H1 (cell line): ENCODE results near the gene ETF1. TPM values are rescaled to one million over a fixed set of nuclear protein-coding genes. Genes with fewer than 3 reads are reported as not detected.

Source experiments
- SAP30 ChIP-seq: fragments of 300-600 bp; sonication (generic); IDR thresholded peaks from 2 replicates; pipeline ENCODE4 v1.7.1; 2012; ENCODE audit warnings: low read length, moderate library complexity, mild to moderate bottlenecking, inconsistent platforms; ENCODE audit not compliant: insufficient read depth, insufficient replicate concordance
- SIN3A ChIP-seq, 2 experiments: IDR thresholded peaks in 1 of 2; conservative IDR thresholded peaks in 1 of 2; 2 replicates each; pipeline ENCODE4 v1.6.1; 2011 to 2012; ENCODE audit warnings: low read length in 2 of 2, improper control_type of control experiment in 1 of 2, low read depth in 1 of 2, mild to moderate bottlenecking in 1 of 2
- SRF ChIP-seq: IDR thresholded peaks from 2 replicates; pipeline ENCODE4 v1.6.1; 2011; ENCODE audit warnings: mild to moderate bottlenecking, low read depth, low read length, moderate library complexity
- TBP ChIP-seq: IDR thresholded peaks from 2 replicates; pipeline ENCODE4 v1.6.1; 2011; ENCODE audit warnings: low read depth, low read length, improper control_type of control experiment
- polyA plus RNA-seq, 7 experiments: library from polyadenylated mRNA; depleted of rRNA in 3 of 7; stranded (reverse) in 5 of 7; unstranded in 2 of 7; fragments of >200 nt in 5 of 7; fragments of 200-250 nt in 2 of 7; gene quantifications; 1 replicate in 5 of 7; 2 replicates in 1 of 7; 4 replicates in 1 of 7; pipeline versions ENCODE4 v1.2.1 to v1.2.3, GENCODE V29; 2011 to 2013; ENCODE audit warnings: missing spikeins in 2 of 7, mixed read lengths in 2 of 7
- total RNA-seq: library from RNA; stranded (reverse); fragmentation: NEBNext Ultra II Directional; extraction: Animal tissue kit (Norgen Biotek cat#: 25700); gene quantifications from 2 replicates; pipeline ENCODE4 v1.2.1, GENCODE V29; 2021
- TF ChIP-seq, protein P1 (sequence below): fragments of 300-600 bp; sonication (generic); IDR thresholded peaks from 2 replicates; pipeline ENCODE4 v1.7.1; 2012; ENCODE audit warnings: low read length, moderate library complexity, mild to moderate bottlenecking, inconsistent platforms; ENCODE audit not compliant: insufficient replicate concordance
- TF ChIP-seq, protein P2 (sequence below): IDR thresholded peaks from 2 replicates; pipeline ENCODE4 v1.6.1; 2012; ENCODE audit warnings: inconsistent platforms
- TF ChIP-seq, protein P3 (sequence below): IDR thresholded peaks from 2 replicates; pipeline ENCODE4 v1.6.1; 2012; ENCODE audit warnings: low read length, inconsistent platforms

Gene ETF1
- total and polyA plus RNA-seq, 2 of the 8 experiments (the other 6 are each of a cell fraction or from before 2014, with no cell fraction given), result 50.5 to 168 TPM

DNA sequence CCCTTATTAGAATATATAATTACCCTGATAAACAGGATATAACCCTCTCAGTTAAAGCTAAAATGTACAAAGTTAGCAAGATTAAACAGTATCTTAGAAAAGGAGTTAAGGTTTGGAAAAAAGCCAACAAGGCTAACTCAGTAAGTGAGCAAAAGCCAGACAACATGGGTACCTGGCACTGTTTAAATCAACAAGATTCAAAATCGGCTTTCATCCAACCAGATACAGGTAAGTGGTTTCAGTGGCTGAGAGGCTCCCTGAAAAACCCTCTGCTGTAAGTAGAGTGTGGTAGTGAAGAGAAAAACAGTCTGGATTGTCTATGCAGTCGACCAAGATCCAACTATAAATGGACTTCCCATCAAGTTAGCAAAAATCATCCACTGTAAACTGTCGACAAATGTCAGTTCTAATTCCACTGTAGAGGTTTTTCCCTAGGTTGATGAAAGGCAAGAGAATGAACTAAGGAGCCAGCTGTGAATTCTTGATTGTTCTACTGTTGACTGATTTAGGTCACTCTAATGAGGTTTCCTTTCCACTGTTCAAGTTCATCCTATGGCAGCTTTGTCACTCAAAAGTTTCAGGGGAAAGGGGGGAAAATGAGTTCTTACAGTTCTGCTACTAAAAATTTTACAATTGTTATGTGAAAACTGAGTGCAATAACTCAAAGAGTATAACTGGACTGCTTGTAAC, 27.3 kb downstream of the ETF1 start (continued):
- TF ChIP-seq, protein P1, sequence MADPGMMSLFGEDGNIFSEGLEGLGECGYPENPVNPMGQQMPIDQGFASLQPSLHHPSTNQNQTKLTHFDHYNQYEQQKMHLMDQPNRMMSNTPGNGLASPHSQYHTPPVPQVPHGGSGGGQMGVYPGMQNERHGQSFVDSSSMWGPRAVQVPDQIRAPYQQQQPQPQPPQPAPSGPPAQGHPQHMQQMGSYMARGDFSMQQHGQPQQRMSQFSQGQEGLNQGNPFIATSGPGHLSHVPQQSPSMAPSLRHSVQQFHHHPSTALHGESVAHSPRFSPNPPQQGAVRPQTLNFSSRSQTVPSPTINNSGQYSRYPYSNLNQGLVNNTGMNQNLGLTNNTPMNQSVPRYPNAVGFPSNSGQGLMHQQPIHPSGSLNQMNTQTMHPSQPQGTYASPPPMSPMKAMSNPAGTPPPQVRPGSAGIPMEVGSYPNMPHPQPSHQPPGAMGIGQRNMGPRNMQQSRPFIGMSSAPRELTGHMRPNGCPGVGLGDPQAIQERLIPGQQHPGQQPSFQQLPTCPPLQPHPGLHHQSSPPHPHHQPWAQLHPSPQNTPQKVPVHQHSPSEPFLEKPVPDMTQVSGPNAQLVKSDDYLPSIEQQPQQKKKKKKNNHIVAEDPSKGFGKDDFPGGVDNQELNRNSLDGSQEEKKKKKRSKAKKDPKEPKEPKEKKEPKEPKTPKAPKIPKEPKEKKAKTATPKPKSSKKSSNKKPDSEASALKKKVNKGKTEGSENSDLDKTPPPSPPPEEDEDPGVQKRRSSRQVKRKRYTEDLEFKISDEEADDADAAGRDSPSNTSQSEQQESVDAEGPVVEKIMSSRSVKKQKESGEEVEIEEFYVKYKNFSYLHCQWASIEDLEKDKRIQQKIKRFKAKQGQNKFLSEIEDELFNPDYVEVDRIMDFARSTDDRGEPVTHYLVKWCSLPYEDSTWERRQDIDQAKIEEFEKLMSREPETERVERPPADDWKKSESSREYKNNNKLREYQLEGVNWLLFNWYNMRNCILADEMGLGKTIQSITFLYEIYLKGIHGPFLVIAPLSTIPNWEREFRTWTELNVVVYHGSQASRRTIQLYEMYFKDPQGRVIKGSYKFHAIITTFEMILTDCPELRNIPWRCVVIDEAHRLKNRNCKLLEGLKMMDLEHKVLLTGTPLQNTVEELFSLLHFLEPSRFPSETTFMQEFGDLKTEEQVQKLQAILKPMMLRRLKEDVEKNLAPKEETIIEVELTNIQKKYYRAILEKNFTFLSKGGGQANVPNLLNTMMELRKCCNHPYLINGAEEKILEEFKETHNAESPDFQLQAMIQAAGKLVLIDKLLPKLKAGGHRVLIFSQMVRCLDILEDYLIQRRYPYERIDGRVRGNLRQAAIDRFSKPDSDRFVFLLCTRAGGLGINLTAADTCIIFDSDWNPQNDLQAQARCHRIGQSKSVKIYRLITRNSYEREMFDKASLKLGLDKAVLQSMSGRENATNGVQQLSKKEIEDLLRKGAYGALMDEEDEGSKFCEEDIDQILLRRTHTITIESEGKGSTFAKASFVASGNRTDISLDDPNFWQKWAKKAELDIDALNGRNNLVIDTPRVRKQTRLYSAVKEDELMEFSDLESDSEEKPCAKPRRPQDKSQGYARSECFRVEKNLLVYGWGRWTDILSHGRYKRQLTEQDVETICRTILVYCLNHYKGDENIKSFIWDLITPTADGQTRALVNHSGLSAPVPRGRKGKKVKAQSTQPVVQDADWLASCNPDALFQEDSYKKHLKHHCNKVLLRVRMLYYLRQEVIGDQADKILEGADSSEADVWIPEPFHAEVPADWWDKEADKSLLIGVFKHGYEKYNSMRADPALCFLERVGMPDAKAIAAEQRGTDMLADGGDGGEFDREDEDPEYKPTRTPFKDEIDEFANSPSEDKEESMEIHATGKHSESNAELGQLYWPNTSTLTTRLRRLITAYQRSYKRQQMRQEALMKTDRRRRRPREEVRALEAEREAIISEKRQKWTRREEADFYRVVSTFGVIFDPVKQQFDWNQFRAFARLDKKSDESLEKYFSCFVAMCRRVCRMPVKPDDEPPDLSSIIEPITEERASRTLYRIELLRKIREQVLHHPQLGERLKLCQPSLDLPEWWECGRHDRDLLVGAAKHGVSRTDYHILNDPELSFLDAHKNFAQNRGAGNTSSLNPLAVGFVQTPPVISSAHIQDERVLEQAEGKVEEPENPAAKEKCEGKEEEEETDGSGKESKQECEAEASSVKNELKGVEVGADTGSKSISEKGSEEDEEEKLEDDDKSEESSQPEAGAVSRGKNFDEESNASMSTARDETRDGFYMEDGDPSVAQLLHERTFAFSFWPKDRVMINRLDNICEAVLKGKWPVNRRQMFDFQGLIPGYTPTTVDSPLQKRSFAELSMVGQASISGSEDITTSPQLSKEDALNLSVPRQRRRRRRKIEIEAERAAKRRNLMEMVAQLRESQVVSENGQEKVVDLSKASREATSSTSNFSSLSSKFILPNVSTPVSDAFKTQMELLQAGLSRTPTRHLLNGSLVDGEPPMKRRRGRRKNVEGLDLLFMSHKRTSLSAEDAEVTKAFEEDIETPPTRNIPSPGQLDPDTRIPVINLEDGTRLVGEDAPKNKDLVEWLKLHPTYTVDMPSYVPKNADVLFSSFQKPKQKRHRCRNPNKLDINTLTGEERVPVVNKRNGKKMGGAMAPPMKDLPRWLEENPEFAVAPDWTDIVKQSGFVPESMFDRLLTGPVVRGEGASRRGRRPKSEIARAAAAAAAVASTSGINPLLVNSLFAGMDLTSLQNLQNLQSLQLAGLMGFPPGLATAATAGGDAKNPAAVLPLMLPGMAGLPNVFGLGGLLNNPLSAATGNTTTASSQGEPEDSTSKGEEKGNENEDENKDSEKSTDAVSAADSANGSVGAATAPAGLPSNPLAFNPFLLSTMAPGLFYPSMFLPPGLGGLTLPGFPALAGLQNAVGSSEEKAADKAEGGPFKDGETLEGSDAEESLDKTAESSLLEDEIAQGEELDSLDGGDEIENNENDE, result no peak
- TF ChIP-seq, protein P2, sequence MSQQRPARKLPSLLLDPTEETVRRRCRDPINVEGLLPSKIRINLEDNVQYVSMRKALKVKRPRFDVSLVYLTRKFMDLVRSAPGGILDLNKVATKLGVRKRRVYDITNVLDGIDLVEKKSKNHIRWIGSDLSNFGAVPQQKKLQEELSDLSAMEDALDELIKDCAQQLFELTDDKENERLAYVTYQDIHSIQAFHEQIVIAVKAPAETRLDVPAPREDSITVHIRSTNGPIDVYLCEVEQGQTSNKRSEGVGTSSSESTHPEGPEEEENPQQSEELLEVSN, result no peak
- TF ChIP-seq, protein P3, sequence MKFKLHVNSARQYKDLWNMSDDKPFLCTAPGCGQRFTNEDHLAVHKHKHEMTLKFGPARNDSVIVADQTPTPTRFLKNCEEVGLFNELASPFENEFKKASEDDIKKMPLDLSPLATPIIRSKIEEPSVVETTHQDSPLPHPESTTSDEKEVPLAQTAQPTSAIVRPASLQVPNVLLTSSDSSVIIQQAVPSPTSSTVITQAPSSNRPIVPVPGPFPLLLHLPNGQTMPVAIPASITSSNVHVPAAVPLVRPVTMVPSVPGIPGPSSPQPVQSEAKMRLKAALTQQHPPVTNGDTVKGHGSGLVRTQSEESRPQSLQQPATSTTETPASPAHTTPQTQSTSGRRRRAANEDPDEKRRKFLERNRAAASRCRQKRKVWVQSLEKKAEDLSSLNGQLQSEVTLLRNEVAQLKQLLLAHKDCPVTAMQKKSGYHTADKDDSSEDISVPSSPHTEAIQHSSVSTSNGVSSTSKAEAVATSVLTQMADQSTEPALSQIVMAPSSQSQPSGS, result no peak
- TF ChIP-seq TBP (no peak), SRF (no peak), SIN3A (conservative IDR thresholded peaks at IDR 0.05 in 1 of 2, IDR thresholded peaks at IDR 0.05 in 1 of 2; ENCODE audit: low read depth in 1 of 2, low read length in 2 of 2) (no peak), SAP30 (no peak)
